ENCODE results near the gene GPR119. TPM values are rescaled to one million over a fixed set of nuclear protein-coding genes. Genes with fewer than 3 reads are reported as not detected.

Gene GPR119
- total and polyA plus RNA-seq, 2 of the 8 experiments (the other 6 are each of a cell fraction or from before 2014, with no cell fraction given) = 0.11 TPM; not detected in 1

- no peaks in the 10 kb centered on the region for H3K79me2 ChIP-seq (ENCODE audit: control insufficient read depth in 1 of 2, insufficient read depth in 2 of 2, low read length in 2 of 2)
- no peak overlapping the region for H2BK15ac ChIP-seq (ENCODE audit: low read length)
- H3K4me1 ChIP-seq (replicated peaks in 1 of 4; ENCODE audit: control insufficient read depth in 3 of 4, insufficient read depth in 4 of 4, low read length in 3 of 4) = no peaks in the 10 kb centered on the region; a peak in 2 of 7 replicates
- no peak overlapping the region for H3K14ac ChIP-seq (ENCODE audit: insufficient read length)
- 93% methylated on average over 2 of the region's 2 CpGs; no CpG with 5 or more reads in 1 of the 2 experiments for WGBS, 2 experiments (ENCODE audit: extremely low coverage in 1 of 2, insufficient coverage in 1 of 2, insufficient read length in 1 of 2, insufficient replicate concordance in 2 of 2, low coverage in 1 of 2, low lambda C conversion rate in 2 of 2, missing lambda C conversion rate in 1 of 2)
- no peak overlapping the region for H4K8ac ChIP-seq (ENCODE audit: extremely low read depth, insufficient read depth, low read length)
- H2AK5ac ChIP-seq (ENCODE audit: low read depth, low read length) = no peak overlapping the region
- no peaks in the 10 kb centered on the region for H3K23me2 ChIP-seq (ENCODE audit: low read depth, low read length)
- peak; percentile 52 for FAIRE-seq
- no peaks in the 10 kb centered on the region for H3K27me3 ChIP-seq (replicated peaks in 1 of 4; ENCODE audit: control insufficient read depth in 3 of 4, extremely low read depth in 1 of 4, insufficient read depth in 3 of 4, low read length in 3 of 4)
- no peak overlapping the region for H2BK20ac ChIP-seq (ENCODE audit: low read length)
- H3K27ac ChIP-seq (ENCODE audit: low read depth, low read length) = no peak overlapping the region
- H3K9ac ChIP-seq (replicated peaks in 1 of 4; ENCODE audit: extremely low read depth in 1 of 4, low read depth in 3 of 4, low read length in 3 of 4) = no peak overlapping the region
- no peak overlapping the region for H2BK120ac ChIP-seq (replicated peaks; ENCODE audit: low read depth, low read length)
- H3K9me3 ChIP-seq (ENCODE audit: insufficient read depth in 2 of 2, low read depth in 1 of 2, low read length in 1 of 2) = no peaks in the 10 kb centered on the region
- no peak overlapping the region for H3K4me2 ChIP-seq (ENCODE audit: insufficient read depth in 1 of 2, low read depth in 2 of 2, low read length in 2 of 2)
- H3K79me1 ChIP-seq (ENCODE audit: low read depth, low read length) = no peaks in the 10 kb centered on the region
- H2BK12ac ChIP-seq (ENCODE audit: low read depth, low read length) = no peak overlapping the region
- H3K18ac ChIP-seq (ENCODE audit: extremely low read depth, low read length) = no peak overlapping the region
- H3K56ac ChIP-seq (replicated peaks; ENCODE audit: insufficient read length, low read depth, low read length) = no peak overlapping the region
- H2BK5ac ChIP-seq (ENCODE audit: low read depth, low read length) = no peak overlapping the region
- no peak overlapping the region for H4K91ac ChIP-seq (replicated peaks; ENCODE audit: insufficient read length, low read length)
- DNase-seq (ENCODE audit: low read depth in 1 of 2, low spot score in 2 of 2) = no peak
- no peak overlapping the region for H3K23ac ChIP-seq (ENCODE audit: insufficient read length)
- H3K4me3 ChIP-seq (ENCODE audit: extremely low read depth in 1 of 4, insufficient read depth in 2 of 4, low read depth in 3 of 4, low read length in 4 of 4) = no peak overlapping the region
- H3K36me3 ChIP-seq (ENCODE audit: control insufficient read depth in 2 of 4, insufficient read depth in 4 of 4, low read length in 3 of 4) = peaks cover 0 to 3% (median 0%) of the 10 kb centered on the region in 4 experiments; a peak in 1 of 8 replicates
- no peaks in the 10 kb centered on the region for H4K20me1 ChIP-seq (replicated peaks in 1 of 2; ENCODE audit: control insufficient read depth in 1 of 2, insufficient read depth in 2 of 2, low read length in 2 of 2)
- CTCF ChIA-PET (ENCODE audit: partially characterized antibody) = interaction anchor here (1.5 kb wide), 1 partner anchor 498 kb away, joined by 3 read pairs; no protein-coding TSS in a partner anchor
- POLR2A ChIA-PET (ENCODE audit: partially characterized antibody) = interaction anchor here (1.0 kb wide), 1 partner anchor 14 kb away, joined by 3 read pairs; no protein-coding TSS in a partner anchor
- no peak overlapping the region for H4K5ac ChIP-seq (ENCODE audit: insufficient read length, low read depth, low read length)
- H3K4ac ChIP-seq (replicated peaks; ENCODE audit: insufficient read length, low read depth, low read length) = no peak overlapping the region
- no peak overlapping the region for H2AFZ ChIP-seq (ENCODE audit: low read length)
- TF ChIP-seq SUZ12 (IDR thresholded peaks at IDR 0.05; ENCODE audit: low read length) = no peak
- no peak for TF ChIP-seq CEBPB (IDR thresholded peaks at IDR 0.05; ENCODE audit: low read depth, low read length)
- TF ChIP-seq SP1 (IDR thresholded peaks at IDR 0.05; ENCODE audit: low read depth, low read length) = no peak
- TF ChIP-seq BACH1 (IDR thresholded peaks at IDR 0.05; ENCODE audit: low read length) = no peak
These were observed 33.8 kb upstream of the GPR119 start for GRCh38 chrX:130419263-130419662.
